Tibial artery (tissue), 4 donors: ENCODE measurements around the gene PSAP.

ENCODE experiments used
- DNase-seq, 2 donors: peaks; one replicate each; pipeline ENCODE4 v3.0.0-alpha.2; 2019
- H3K27ac ChIP-seq, 2 donors: fragments of 200-600 bp; sonication (generic) in 1 of 2; 1 replicate in 1 of 2; 2 replicates in 1 of 2; pipeline ENCODE4 v1.5.1; 2018 to 2019; ENCODE audit warnings: mild to moderate bottlenecking in 1 of 2
- H3K27me3 ChIP-seq, 2 donors: fragments of 200-600 bp; sonication (generic) in 1 of 2; one replicate each; pipeline versions ENCODE4 v1.5.1 to v1.6.0; 2016 to 2019
- H3K36me3 ChIP-seq, 3 donors: fragments of 200-600 bp; sonication (generic) in 2 of 3; one replicate each; pipeline ENCODE4 v1.5.1; 2016 to 2019; ENCODE audit warnings: mild to moderate bottlenecking in 2 of 3
- H3K4me1 ChIP-seq, 4 donors: fragments of 200-600 bp; sonication (generic) in 2 of 4; 1 replicate in 3 of 4; 2 replicates in 1 of 4; pipeline ENCODE4 v1.5.1; 2016 to 2019
- H3K4me3 ChIP-seq, 2 donors: fragments of 200-600 bp; sonication (generic) in 1 of 2; 1 replicate in 1 of 2; 2 replicates in 1 of 2; pipeline ENCODE4 v1.5.1; 2018 to 2019; ENCODE audit warnings: mild to moderate bottlenecking in 2 of 2
- H3K9me3 ChIP-seq, 3 donors: fragments of 200-600 bp; sonication (generic) in 1 of 3; one replicate each; pipeline ENCODE4 v1.5.1; 2016 to 2019
- intact Hi-C: fragments of 100-400 bp; cut with DNase I; formaldehyde crosslinking; loops from one replicate; pipeline ENCODE4 v1.15.0; 2023; ENCODE audit warnings: low total_unique reads
- TF ChIP-seq, protein P1 (sequence below), 2 experiments: fragments of 200-600 bp in 1 of 2; fragments of 450-650 bp in 1 of 2; IDR thresholded peaks; one replicate each; pipeline ENCODE4 v1.5.1; 2017 to 2019; ENCODE audit warnings: antibody characterized with exemption in 2 of 2, mild to moderate bottlenecking in 1 of 2, moderate library complexity in 1 of 2

The PSAP gene

DNA sequence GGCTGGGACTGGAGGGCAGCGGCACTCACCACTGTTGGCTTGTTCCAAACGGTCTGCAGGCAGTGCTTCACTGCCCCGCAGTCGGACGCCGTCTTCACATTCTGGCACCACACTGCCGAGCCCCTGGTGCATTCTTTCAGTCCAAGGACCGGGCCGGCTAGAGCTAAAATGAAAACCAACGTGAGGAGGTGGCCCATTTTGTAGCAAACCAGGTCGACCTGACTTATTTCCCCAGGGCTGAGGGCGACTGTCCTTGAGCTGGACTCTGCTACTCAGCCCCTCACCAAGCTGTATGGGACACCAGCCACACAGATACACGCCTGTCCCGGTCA is 16.7 kb downstream of the PSAP start:
- Histone ChIP-seq H3K27ac (peak overlapping the region in 1 of 2 donors; percentile 85), H3K9me3 (no peaks in the 10 kb centered on the region), H3K27me3 (no peaks in the 10 kb centered on the region), H3K36me3 (peaks cover 31 to 57% (median 33%) of the 10 kb centered on the region in 3 donors), H3K4me1 (peaks cover 0 to 56% (median 40%) of the 10 kb centered on the region in 4 donors), H3K4me3 (no peak overlapping the region)
- peak in 1 of 2 donors; percentile 54 for DNase-seq
- TF ChIP-seq, protein P1, sequence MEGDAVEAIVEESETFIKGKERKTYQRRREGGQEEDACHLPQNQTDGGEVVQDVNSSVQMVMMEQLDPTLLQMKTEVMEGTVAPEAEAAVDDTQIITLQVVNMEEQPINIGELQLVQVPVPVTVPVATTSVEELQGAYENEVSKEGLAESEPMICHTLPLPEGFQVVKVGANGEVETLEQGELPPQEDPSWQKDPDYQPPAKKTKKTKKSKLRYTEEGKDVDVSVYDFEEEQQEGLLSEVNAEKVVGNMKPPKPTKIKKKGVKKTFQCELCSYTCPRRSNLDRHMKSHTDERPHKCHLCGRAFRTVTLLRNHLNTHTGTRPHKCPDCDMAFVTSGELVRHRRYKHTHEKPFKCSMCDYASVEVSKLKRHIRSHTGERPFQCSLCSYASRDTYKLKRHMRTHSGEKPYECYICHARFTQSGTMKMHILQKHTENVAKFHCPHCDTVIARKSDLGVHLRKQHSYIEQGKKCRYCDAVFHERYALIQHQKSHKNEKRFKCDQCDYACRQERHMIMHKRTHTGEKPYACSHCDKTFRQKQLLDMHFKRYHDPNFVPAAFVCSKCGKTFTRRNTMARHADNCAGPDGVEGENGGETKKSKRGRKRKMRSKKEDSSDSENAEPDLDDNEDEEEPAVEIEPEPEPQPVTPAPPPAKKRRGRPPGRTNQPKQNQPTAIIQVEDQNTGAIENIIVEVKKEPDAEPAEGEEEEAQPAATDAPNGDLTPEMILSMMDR (IDR thresholded peaks at IDR 0.05), result no peak
- intact Hi-C loops, result loop anchor here (5.0 to 10.0 kb wide), 2 partner anchors 57 to 60 kb away; no protein-coding TSS in a partner anchor

DNA sequence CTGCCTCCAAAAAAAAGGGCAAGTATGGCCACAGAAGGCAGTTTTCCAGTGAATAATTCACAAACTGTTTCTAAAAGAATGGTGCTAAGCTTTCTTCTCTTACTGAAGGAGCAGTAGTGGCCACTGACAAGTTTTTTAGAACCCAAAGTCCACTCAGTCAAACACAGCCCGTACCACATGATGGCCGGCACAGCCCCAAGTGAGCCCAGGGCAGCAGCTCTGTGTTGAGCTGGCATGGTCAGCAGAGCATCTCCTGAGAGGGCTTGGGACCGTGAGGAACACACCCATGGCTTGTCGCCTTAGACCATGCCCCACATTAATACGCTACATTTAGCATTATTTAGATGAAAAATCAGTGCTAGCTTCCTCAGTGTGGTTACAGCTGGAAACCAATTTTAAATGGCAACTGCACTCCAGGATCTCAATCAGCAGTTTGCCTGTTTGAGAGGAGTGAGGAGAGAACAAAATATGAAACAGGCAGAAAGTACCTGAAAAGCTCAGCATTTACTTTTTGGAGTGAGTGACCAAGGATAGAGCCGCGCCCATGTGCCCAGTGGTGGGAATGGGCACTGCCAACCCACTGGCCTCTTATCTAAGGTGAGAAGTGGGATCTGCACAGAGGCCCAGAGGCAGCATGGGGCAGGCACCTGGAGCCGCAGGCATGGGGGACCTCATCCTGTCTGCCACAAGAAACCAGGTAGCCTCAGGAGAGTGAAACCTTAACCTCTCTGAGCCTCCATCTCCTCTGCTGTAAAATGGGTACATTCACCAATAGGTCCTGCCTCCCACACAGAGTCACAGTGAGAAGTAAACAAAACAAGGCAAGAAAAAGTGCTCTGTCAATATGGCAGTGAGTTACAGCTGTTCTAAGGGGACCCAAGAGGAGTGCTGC is 17.4 kb downstream of the PSAP start:
- H3K4me1 ChIP-seq, result peaks cover 0 to 50% (median 37%) of the 10 kb centered on the region in 4 donors
- DNase-seq, result peak in 1 of 2 donors; percentile 60
- no peaks in the 10 kb centered on the region for H3K27me3 ChIP-seq
- no peak overlapping the region for H3K27ac ChIP-seq
- peaks cover 37 to 63% (median 39%) of the 10 kb centered on the region in 3 donors for H3K36me3 ChIP-seq
- TF ChIP-seq, protein P1 (IDR thresholded peaks at IDR 0.05), result no peak
- intact Hi-C loops, result loop anchor here (5.0 to 10.0 kb wide), 2 partner anchors 56 to 61 kb away; no protein-coding TSS in a partner anchor
- no peaks in the 10 kb centered on the region for H3K9me3 ChIP-seq
- H3K4me3 ChIP-seq, result no peak overlapping the region

- no peak overlapping the region for H3K4me3 ChIP-seq
- H3K36me3 ChIP-seq, result peaks cover 45 to 64% (median 46%) of the 10 kb centered on the region in 3 donors
- TF ChIP-seq, protein P1 (IDR thresholded peaks at IDR 0.05), result no peak
- intact Hi-C loops, result loop anchor here (5.0 to 10.0 kb wide), 2 partner anchors 56 to 62 kb away; no protein-coding TSS in a partner anchor
- DNase-seq, result peak in 1 of 2 donors; percentile 6
- no peaks in the 10 kb centered on the region for H3K27me3 ChIP-seq
- H3K4me1 ChIP-seq, result peaks cover 0 to 42% (median 32%) of the 10 kb centered on the region in 4 donors
- H3K27ac ChIP-seq, result no peak overlapping the region
- no peaks in the 10 kb centered on the region for H3K9me3 ChIP-seq
These were observed 18.1 kb downstream of the PSAP start for GRCh38 chr10:71832967-71833366.

DNA sequence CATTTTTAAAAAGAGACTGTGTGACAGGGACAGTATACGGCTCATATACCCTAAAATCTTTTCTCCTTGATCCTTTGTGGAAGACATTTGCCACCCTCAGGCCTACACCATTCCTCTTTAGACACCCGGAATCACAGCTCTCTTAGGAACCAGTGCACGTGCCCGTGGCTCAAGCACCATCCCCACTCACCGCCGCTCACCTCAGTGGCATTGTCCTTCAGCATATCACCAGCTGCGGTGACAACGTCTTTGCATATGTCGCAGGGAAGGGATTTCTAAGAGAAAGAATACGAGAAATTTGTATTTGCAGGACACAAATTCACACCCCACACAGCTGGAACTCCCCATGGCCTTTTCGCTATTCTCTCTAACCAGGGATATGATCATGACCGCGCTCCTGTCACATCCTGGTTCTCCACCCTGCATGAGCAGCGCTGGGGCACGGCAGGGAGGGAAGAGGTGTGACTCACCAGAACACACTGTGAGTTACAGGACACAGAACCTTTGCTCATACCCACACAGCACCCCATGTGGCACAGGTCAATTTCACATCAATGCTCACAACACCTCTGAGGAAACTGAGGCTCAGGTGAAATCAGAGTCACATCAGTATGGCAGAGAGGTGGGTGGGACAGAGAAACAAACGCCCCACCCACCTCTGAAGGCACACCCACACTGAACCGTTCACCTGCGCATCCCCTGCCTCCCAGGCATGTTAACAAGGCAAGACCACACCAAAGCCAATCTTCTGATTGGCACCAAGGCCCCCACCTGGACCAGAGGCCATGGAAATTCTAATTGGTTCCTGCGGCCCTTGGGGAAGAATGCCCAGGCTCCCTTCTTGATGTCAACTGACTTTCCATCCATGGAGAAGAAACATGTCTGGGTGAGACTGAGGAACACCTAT is 19.2 kb downstream of the PSAP start:
- Histone ChIP-seq H3K4me1 (peaks cover 0 to 32% (median 22%) of the 10 kb centered on the region in 4 donors), H3K4me3 (no peak overlapping the region), H3K27me3 (no peaks in the 10 kb centered on the region), H3K9me3 (no peaks in the 10 kb centered on the region), H3K36me3 (peaks cover 55 to 75% (median 56%) of the 10 kb centered on the region in 3 donors), H3K27ac (no peak overlapping the region)
- peak in 1 of 2 donors; percentile 45 for DNase-seq
- intact Hi-C loops, result loop anchor here (5.0 to 10.0 kb wide), 2 partner anchors 55 to 63 kb away; no protein-coding TSS in a partner anchor
- TF ChIP-seq, protein P1 (IDR thresholded peaks at IDR 0.05), result no peak

DNA sequence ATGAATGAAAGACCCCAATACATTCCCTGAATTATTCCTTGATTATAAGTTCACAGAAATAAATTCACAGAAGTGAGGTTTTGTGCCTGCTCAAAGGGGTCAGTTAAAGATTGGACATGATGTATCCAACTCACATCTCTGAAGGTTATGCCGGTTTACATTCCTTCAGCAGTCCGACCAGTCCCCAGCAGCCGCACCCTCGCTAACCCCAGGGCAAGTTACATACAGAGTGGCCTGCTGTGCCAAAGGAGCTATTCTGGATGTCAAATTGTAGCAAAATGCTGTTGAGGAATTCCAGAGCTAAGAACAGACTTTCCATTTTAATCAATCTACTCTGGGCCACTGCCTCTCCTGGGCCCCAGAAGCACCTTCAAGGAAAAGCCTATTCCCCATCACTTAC is 20.3 kb downstream of the PSAP start:
- H3K4me3 ChIP-seq, result no peak overlapping the region
- TF ChIP-seq, protein P1 (IDR thresholded peaks at IDR 0.05), result no peak
- H3K9me3 ChIP-seq, result no peaks in the 10 kb centered on the region
- peaks cover 67 to 86% (median 68%) of the 10 kb centered on the region in 3 donors for H3K36me3 ChIP-seq
- H3K27me3 ChIP-seq, result no peaks in the 10 kb centered on the region
- H3K27ac ChIP-seq, result no peak overlapping the region
- no peak for DNase-seq
- peaks cover 0 to 20% (median 11%) of the 10 kb centered on the region in 4 donors for H3K4me1 ChIP-seq
- intact Hi-C loops, result loop anchor here (5.0 to 10.0 kb wide), 2 partner anchors 53 to 64 kb away; no protein-coding TSS in a partner anchor
